ENCODE measurements around the gene DAB2IP.

GRCh38 chr9:121670431-121670830 lies 19.0 kb downstream of the DAB2IP start:
- TF ChIP-seq CEBPB (IDR thresholded peaks at IDR 0.05; ENCODE audit: low read depth, low read length), result no peak
- no peak for TF ChIP-seq CTCF (conservative IDR thresholded peaks at IDR 0.05; ENCODE audit: low read depth, low read length)
- no peak for TF ChIP-seq SMC3 (IDR thresholded peaks at IDR 0.05; ENCODE audit: low read depth, low read length)
- no peak for TF ChIP-seq USF2 (IDR thresholded peaks at IDR 0.05; ENCODE audit: low read depth, low read length)
- TF ChIP-seq POLR2A (IDR thresholded peaks at IDR 0.05; ENCODE audit: low read depth, low read length), result no peak
- TF ChIP-seq RFX5 (IDR thresholded peaks at IDR 0.05; ENCODE audit: low read depth, low read length), result no peak
- TF ChIP-seq ELK1 (IDR thresholded peaks at IDR 0.05; ENCODE audit: borderline replicate concordance, low read depth, low read length), result no peak
- no peak for TF ChIP-seq RAD21 (IDR thresholded peaks at IDR 0.05; ENCODE audit: low read length)
